ENCODE measurements around the gene TSGA10IP.
"Not testable (repeated sequence)": the region's sequence is repeated elsewhere in the genome, so short reads cannot be mapped to it uniquely, and the experiment has no call there.

Gene TSGA10IP

GRCh38 chr11:65947603-65948125 lies 2.4 kb downstream of the TSGA10IP start:
- DNase-seq (ENCODE audit: low spot score), result no peak

- DNase-seq (ENCODE audit: low spot score), result not testable (repeated sequence)
These were observed 5.4 kb downstream of the TSGA10IP start for GRCh38 chr11:65950711-65951110.

GRCh38 chr11:65951641-65952040 lies 6.4 kb downstream of the TSGA10IP start:
- not testable (repeated sequence) for DNase-seq (ENCODE audit: low spot score)

GRCh38 chr11:65952052-65952521 lies 6.8 kb downstream of the TSGA10IP start:
- no peak for DNase-seq (ENCODE audit: low spot score)

- no peak for DNase-seq (ENCODE audit: low spot score)
These were observed 8.2 kb downstream of the TSGA10IP start for GRCh38 chr11:65953471-65953870.

- DNase-seq (ENCODE audit: low spot score), result no peak
These were observed 9.5 kb downstream of the TSGA10IP start for GRCh38 chr11:65954771-65955170.

- DNase-seq (ENCODE audit: low spot score), result no peak
These were observed 13.0 kb downstream of the TSGA10IP start for GRCh38 chr11:65958291-65958690.

- no peak for DNase-seq (ENCODE audit: low spot score)
These were observed 13.6 kb downstream of the TSGA10IP start for GRCh38 chr11:65958774-65959420.

- no peak for DNase-seq (ENCODE audit: low spot score)
These were observed 15.6 kb downstream of the TSGA10IP start for GRCh38 chr11:65960824-65961266.

- peak; percentile 94 for DNase-seq (ENCODE audit: low spot score)
These were observed 16.2 kb downstream of the TSGA10IP start, which contains the start of gene SART1 for GRCh38 chr11:65961267-65962140. Gene SART1, plus strand, starts transcription at chr11:65961734. Its CDS starts 47 bp downstream, at chr11:65961781.

- DNase-seq (ENCODE audit: low spot score), result no peak
These were observed 16.9 kb downstream of the TSGA10IP start for GRCh38 chr11:65962141-65962564.

- DNase-seq (ENCODE audit: low spot score), result no peak
These were observed 19.6 kb downstream of the TSGA10IP start for GRCh38 chr11:65964906-65965305.

- DNase-seq (ENCODE audit: low spot score), result no peak
These were observed 20.9 kb downstream of the TSGA10IP start for GRCh38 chr11:65965986-65966762.

- no peak for DNase-seq (ENCODE audit: low spot score)
These were observed 22.2 kb downstream of the TSGA10IP start for GRCh38 chr11:65967329-65967934.

- DNase-seq (ENCODE audit: low spot score), result no peak
These were observed 23.6 kb downstream of the TSGA10IP start for GRCh38 chr11:65968600-65969482.

- no peak for DNase-seq (ENCODE audit: low spot score)
These were observed 26.8 kb downstream of the TSGA10IP start for GRCh38 chr11:65972116-65972515.

- DNase-seq (ENCODE audit: low spot score), result no peak
These were observed 28.3 kb downstream of the TSGA10IP start for GRCh38 chr11:65973439-65974110.

GRCh38 chr11:65975771-65976170 lies 30.5 kb downstream of the TSGA10IP start:
- no peak for DNase-seq (ENCODE audit: low spot score)

- DNase-seq (ENCODE audit: low spot score), result no peak
These were observed 31.2 kb downstream of the TSGA10IP start for GRCh38 chr11:65976216-65977176.
